Medulla oblongata (tissue), 1 donor: ENCODE data around the gene FCER1G.

Experiments used
- DNase-seq: peaks from one replicate; pipeline ENCODE4 v3.0.0-alpha.2; 2015; ENCODE audit errors: extremely low spot score

FCER1G gene

GRCh38 chr1:161215076-161215475 is at the start of gene FCER1G:
TSS of gene FCER1G (plus strand) at chr1:161215295. CDS start at chr1:161215322, 27 bp downstream.
- DNase-seq = peak; percentile 65

GRCh38 chr1:161165742-161166668 is 49.1 kb upstream of the FCER1G start, which contains the start of gene PPOX:
TSS of gene PPOX (plus strand) at chr1:161166426. CDS start at chr1:161166848, 422 bp downstream.
- peak; percentile 99 for DNase-seq

- DNase-seq = no peak
Observed at GRCh38 chr1:161166669-161167548, 48.2 kb upstream of the FCER1G start.

- no peak for DNase-seq
Observed at GRCh38 chr1:161168906-161169305, 46.2 kb upstream of the FCER1G start.

GRCh38 chr1:161171191-161171590 is 43.9 kb upstream of the FCER1G start:
- no peak for DNase-seq

GRCh38 chr1:161171696-161172095 is 43.4 kb upstream of the FCER1G start:
- no peak for DNase-seq

- no peak for DNase-seq
Observed at GRCh38 chr1:161172349-161172748, 42.7 kb upstream of the FCER1G start.

GRCh38 chr1:161172776-161173376 is 42.2 kb upstream of the FCER1G start:
- DNase-seq = no peak

- DNase-seq = no peak
Observed at GRCh38 chr1:161173711-161174110, 41.4 kb upstream of the FCER1G start.

GRCh38 chr1:161174911-161175310 is 40.2 kb upstream of the FCER1G start:
- DNase-seq = no peak

- no peak for DNase-seq
Observed at GRCh38 chr1:161175771-161176453, 39.2 kb upstream of the FCER1G start.

GRCh38 chr1:161176468-161177111 is 38.5 kb upstream of the FCER1G start:
- no peak for DNase-seq

- DNase-seq = peak; percentile 88
Observed at GRCh38 chr1:161177112-161177935, 37.8 kb upstream of the FCER1G start, which contains the start of gene B4GALT3. TSS of gene B4GALT3 (minus strand) at chr1:161177507. CDS start at chr1:161176060, 1,447 bp downstream.

- no peak for DNase-seq
Observed at GRCh38 chr1:161177936-161178244, 37.2 kb upstream of the FCER1G start.

- no peak for DNase-seq
Observed at GRCh38 chr1:161179698-161180097, 35.4 kb upstream of the FCER1G start.

- peak; percentile 60 for DNase-seq
Observed at GRCh38 chr1:161180639-161181038, 34.5 kb upstream of the FCER1G start.

GRCh38 chr1:161182214-161182613 is 32.9 kb upstream of the FCER1G start:
- no peak for DNase-seq

GRCh38 chr1:161185282-161185682 is 29.8 kb upstream of the FCER1G start:
- DNase-seq = peak; percentile 89

GRCh38 chr1:161185732-161186311 is 29.3 kb upstream of the FCER1G start:
- DNase-seq = peak; percentile 83

- DNase-seq = no peak
Observed at GRCh38 chr1:161187311-161187710, 27.8 kb upstream of the FCER1G start.
